Mucosa of descending colon (tissue), 3 donors: ENCODE measurements around the gene DGUOK. TPM values are rescaled to one million over a fixed set of nuclear protein-coding genes. Genes with fewer than 3 reads are reported as not detected.
A peak's percentile ranks its signal among the peaks of the same experiment; 100 is the strongest.

ENCODE experiments used
- ATAC-seq: fragments of 200-7000 bp; cut with Tn5 transposase; one replicate; pipeline ENCODE4 v1.9.1; 2020; ENCODE audit warnings: mild to moderate bottlenecking, moderate library complexity
- DNase-seq, 3 donors: peaks; one replicate each; pipeline ENCODE4 v3.0.0-alpha.2; 2020
- H3K36me3 ChIP-seq: fragments of 200-600 bp; one replicate; pipeline ENCODE4 v1.8.0; 2021; ENCODE audit warnings: low read depth, mild to moderate bottlenecking
- H3K4me1 ChIP-seq: fragments of 200-600 bp; one replicate; pipeline ENCODE4 v1.8.0; 2021; ENCODE audit warnings: low read depth, mild to moderate bottlenecking
- H3K4me3 ChIP-seq: fragments of 200-600 bp; one replicate; pipeline ENCODE4 v1.8.0; 2021; ENCODE audit warnings: mild to moderate bottlenecking
- H3K9me3 ChIP-seq: fragments of 200-600 bp; one replicate; pipeline ENCODE4 v1.8.0; 2021; ENCODE audit warnings: mild to moderate bottlenecking
- intact Hi-C, 2 donors: fragments of 100-400 bp; cut with DNase I in 1 of 2; cut with micrococcal nuclease in 1 of 2; formaldehyde crosslinking; loops; one replicate each; pipeline versions ENCODE4 v1.11.0 to v1.11.1; 2022; cut with DNase I, micrococcal nuclease
- total RNA-seq, 3 donors: library from RNA; stranded (reverse); fragmentation: NEBNext Ultra II Directional in 2 of 3; extraction: Animal tissue kit (Norgen Biotek cat#: 25700) in 2 of 3; gene quantifications; one replicate each; pipeline versions ENCODE4 v1.2.1 to v1.2.4, GENCODE V29; 2021 to 2023
- TF ChIP-seq, protein P1 (sequence below): fragments of 200-600 bp; IDR thresholded peaks from one replicate; pipeline ENCODE4 v1.8.0; 2022; ENCODE audit warnings: antibody characterized with exemption, mild to moderate bottlenecking
- donor health status: DM: no; HTN: no; CAD: no; lungs with moderate emphysema.
- donor health status: DM: no; HTN: no; CAD: no.
- donor health status: DM: no; HTN: yes; CAD: no.

Gene DGUOK
- total RNA-seq, 3 donors from 2014 or later = 36.5 to 61.3 (median 57.8) TPM

DNA sequence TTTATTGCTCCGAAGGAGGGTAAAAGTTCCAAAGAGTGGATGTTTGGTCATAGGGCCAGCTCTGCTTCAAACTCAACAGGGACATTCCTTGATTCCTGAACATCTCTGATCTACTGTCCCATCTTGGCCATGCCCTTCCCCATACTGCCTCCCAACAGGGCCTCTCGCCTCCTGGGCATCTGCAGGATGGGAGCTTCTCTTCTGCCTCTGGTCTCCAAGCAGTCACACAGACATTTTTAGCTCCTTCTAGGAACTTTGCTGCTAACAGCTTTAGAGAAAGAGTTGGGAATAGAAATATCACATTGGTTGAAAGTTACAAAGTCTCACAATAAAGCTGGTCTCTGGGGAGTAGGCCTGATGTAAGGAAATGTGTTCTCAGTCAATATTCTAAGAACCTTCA is 9.4 kb upstream of the DGUOK start:
- Histone ChIP-seq H3K4me1 (no peaks in the 10 kb centered on the region), H3K36me3 (no peaks in the 10 kb centered on the region), H3K9me3 (no peaks in the 10 kb centered on the region), H3K4me3 (no peak overlapping the region)
- ATAC-seq (no peak), DNase-seq (no peak)
- intact Hi-C loops = no loop called here
- TF ChIP-seq, protein P1, sequence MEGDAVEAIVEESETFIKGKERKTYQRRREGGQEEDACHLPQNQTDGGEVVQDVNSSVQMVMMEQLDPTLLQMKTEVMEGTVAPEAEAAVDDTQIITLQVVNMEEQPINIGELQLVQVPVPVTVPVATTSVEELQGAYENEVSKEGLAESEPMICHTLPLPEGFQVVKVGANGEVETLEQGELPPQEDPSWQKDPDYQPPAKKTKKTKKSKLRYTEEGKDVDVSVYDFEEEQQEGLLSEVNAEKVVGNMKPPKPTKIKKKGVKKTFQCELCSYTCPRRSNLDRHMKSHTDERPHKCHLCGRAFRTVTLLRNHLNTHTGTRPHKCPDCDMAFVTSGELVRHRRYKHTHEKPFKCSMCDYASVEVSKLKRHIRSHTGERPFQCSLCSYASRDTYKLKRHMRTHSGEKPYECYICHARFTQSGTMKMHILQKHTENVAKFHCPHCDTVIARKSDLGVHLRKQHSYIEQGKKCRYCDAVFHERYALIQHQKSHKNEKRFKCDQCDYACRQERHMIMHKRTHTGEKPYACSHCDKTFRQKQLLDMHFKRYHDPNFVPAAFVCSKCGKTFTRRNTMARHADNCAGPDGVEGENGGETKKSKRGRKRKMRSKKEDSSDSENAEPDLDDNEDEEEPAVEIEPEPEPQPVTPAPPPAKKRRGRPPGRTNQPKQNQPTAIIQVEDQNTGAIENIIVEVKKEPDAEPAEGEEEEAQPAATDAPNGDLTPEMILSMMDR = no peak

DNA sequence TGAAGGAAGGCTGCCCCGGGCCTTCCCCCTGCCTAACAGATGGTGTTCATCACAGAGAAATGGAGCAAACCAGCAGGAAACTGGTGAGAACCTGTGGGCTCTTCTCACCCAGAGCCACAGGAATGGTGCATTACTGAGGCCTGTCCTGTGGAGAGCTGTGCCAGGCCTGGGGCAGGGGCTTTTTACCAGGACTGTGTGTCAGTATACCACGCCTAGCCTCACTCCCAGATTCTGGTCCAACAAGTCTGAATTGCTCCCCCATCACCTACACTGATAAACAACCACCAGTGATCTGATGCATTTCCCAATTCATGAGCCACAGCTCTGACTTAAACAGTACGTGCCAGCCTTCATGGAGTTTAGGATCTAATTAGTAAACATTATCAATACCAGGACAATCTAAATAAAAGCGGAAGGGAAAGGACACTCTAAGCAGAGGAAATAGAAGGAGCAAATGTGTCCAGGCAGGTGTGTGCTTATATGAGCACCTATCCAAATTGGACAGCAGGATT is 8.9 kb upstream of the DGUOK start:
- ATAC-seq (no peak), DNase-seq (no peak)
- no peaks in the 10 kb centered on the region for H3K4me1 ChIP-seq
- TF ChIP-seq, protein P1 = no peak
- intact Hi-C loops = no loop called here
- no peaks in the 10 kb centered on the region for H3K9me3 ChIP-seq
- no peak overlapping the region for H3K4me3 ChIP-seq
- no peaks in the 10 kb centered on the region for H3K36me3 ChIP-seq

DNA sequence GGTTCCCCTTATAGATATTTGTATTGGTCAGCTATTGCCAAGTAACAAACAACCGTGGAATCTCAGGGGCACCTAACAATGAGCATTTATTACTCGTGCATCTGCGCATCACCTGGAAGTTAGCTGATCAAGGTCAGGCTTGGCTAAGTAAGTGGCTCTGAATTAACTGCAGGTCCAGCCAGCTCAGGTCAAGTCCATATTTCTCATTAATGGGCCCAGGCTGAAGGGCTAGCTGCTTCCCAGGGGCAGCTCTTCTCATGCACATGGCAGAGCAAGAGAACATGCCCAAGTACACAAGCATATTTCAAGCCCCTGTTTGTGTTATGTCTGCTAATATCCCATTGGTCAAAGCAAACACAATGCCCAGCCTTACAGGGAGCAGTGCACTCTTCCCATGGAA is 7.8 kb upstream of the DGUOK start:
- no peaks in the 10 kb centered on the region for H3K36me3 ChIP-seq
- TF ChIP-seq, protein P1 = no peak
- H3K4me3 ChIP-seq = no peak overlapping the region

DNA sequence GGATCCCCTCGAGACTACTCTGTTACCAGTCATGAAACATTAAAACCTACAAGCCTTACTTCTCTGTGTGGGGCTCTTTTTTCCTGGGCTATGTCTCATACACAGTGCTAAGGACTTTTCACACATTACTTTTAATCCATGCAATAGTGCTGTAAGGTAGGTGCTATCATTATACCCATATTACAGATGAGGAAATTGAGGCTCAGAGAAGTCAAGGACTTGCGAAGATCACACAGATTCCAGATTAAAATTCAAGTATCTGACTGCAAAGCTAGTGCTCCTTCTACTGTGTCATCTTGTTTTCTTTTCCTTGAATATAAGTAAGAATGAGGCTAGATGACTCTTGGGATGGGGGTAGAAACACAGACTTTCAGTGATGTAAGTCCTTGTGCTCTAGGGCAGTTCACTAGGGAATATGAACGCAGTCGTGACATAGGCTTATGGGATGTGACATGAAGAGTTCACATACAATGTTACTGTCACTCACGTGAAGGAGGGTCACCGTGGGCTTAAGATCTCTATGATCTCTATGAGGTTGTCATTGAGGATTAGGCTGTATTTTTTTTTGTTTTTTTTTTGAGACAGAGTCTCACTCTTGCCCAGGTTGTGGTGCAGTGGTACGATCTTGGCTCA is 7.0 kb upstream of the DGUOK start:
- no peaks in the 10 kb centered on the region for H3K36me3 ChIP-seq
- no peaks in the 10 kb centered on the region for H3K4me1 ChIP-seq
- TF ChIP-seq, protein P1 = no peak
- ATAC-seq (no peak), DNase-seq (no peak)
- no peaks in the 10 kb centered on the region for H3K9me3 ChIP-seq
- intact Hi-C loops = no loop called here
- no peak overlapping the region for H3K4me3 ChIP-seq

More for the DNA sequence above, 7.8 kb upstream of the DGUOK start:
- ATAC-seq (no peak), DNase-seq (no peak)
- intact Hi-C loops = no loop called here
- H3K4me1 ChIP-seq = no peaks in the 10 kb centered on the region
- H3K9me3 ChIP-seq = no peaks in the 10 kb centered on the region

DNA sequence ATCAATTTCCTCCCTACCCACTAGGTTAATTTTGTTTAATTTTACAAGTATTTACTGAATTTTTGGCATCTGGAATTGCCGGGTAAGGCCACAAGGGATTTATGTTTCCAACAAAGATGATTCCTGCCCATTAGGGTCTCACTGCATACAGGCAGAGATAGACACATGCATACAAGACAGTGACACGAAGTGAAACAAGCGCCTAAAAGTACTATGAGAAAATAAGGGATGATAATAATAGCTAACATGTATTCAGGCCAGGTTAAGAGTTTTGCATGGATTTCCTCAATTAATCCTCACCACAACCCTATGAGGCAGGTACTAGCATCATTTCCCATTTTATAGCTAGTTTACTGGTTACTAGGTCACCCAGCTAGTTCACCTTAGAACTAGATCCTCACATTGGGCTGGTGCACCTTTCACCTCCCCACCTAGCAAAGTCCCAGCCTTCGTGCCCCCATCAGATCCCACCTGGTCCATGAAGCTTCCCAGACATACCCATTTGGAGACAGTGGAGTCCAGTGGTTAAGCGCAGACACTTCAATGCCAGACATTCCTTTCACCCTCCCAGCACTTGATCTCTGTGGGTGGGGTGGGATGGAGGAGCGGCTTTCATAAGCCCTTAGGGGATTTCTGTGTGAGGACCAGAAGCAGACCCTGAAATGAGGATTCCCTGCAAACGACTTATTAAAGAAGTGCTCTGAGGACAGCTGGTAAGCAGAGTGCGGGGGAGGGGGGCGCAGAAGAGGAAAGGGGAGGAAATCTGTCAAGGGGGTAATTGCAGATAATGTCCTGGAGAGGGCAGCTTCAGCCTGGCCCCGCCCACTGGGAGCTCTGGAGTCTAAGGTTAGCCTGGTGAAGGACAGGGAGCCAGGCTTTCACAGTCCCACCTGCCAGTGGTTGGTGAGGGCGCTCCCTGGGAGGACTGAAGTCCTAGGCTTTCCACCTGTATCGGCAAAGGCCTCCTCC is 5.8 kb upstream of the DGUOK start:
- intact Hi-C loops = no loop called here
- ATAC-seq = peak; percentile 21

More for the DNA sequence above, 5.8 kb upstream of the DGUOK start:
- Histone ChIP-seq H3K9me3 (no peaks in the 10 kb centered on the region), H3K4me1 (peaks cover 6% of the 10 kb centered on the region), H3K36me3 (no peaks in the 10 kb centered on the region), H3K4me3 (no peak overlapping the region)
- TF ChIP-seq, protein P1 = no peak
- DNase-seq = peak; percentile 58 to 64 (median 60)
